Peyer's patch (tissue), 4 donors: Measurements from ENCODE around the gene CCDC192.

Experiments used
- CTCF ChIP-seq, 6 experiments: fragments of 450-650 bp in 4 of 6; fragments of 200-600 bp in 2 of 6; sonication (generic) in 1 of 6; IDR thresholded peaks; one replicate each; pipeline ENCODE4 v1.5.1; 2017 to 2019; ENCODE audit warnings: antibody characterized with exemption in 6 of 6, mild to moderate bottlenecking in 3 of 6, moderate library complexity in 1 of 6
- POLR2A ChIP-seq, 2 donors: fragments of 450-650 bp; IDR thresholded peaks; one replicate each; pipeline ENCODE4 v1.5.1; 2017; ENCODE audit warnings: antibody characterized with exemption in 2 of 2, mild to moderate bottlenecking in 2 of 2, moderate library complexity in 2 of 2

GRCh38 chr5:127723571-127723970 is 20.4 kb downstream of the CCDC192 start:
- TF ChIP-seq POLR2A (IDR thresholded peaks at IDR 0.05) (no peak), CTCF (IDR thresholded peaks at IDR 0.05) (no peak)
